ENCODE results near the gene BMERB1.
"Not testable (repeated sequence)": the region's sequence is repeated elsewhere in the genome, so short reads cannot be mapped to it uniquely, and the experiment has no call there.

Gene BMERB1

DNA sequence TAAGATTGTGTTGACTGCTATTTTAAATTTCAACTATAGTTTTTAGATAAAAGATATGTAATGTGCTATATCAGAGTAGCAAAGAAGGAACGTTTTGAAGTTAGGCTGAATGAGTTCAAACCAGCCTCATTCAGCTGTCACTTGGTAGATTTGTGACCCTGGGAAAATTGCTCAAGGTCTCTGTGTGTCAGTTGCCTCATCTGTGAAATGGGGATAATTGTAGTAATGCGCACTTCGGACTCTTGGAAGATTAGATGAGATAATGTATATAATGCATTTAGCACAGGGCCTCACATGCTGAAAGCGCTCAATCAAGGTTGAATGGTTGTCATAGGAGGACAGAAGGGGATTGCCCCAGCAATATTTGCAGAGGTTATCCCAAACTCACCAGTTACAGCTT, 4.7 kb downstream of the BMERB1 start:
- no peak for DNase-seq (ENCODE audit: low read depth)
- TF ChIP-seq, protein P1, sequence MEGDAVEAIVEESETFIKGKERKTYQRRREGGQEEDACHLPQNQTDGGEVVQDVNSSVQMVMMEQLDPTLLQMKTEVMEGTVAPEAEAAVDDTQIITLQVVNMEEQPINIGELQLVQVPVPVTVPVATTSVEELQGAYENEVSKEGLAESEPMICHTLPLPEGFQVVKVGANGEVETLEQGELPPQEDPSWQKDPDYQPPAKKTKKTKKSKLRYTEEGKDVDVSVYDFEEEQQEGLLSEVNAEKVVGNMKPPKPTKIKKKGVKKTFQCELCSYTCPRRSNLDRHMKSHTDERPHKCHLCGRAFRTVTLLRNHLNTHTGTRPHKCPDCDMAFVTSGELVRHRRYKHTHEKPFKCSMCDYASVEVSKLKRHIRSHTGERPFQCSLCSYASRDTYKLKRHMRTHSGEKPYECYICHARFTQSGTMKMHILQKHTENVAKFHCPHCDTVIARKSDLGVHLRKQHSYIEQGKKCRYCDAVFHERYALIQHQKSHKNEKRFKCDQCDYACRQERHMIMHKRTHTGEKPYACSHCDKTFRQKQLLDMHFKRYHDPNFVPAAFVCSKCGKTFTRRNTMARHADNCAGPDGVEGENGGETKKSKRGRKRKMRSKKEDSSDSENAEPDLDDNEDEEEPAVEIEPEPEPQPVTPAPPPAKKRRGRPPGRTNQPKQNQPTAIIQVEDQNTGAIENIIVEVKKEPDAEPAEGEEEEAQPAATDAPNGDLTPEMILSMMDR (IDR thresholded peaks at IDR 0.05; ENCODE audit: control insufficient read depth, extremely low read depth, insufficient read depth) = no peak
- H3K4me3 ChIP-seq (ENCODE audit: low read depth, low read length) = no peak overlapping the region

DNA sequence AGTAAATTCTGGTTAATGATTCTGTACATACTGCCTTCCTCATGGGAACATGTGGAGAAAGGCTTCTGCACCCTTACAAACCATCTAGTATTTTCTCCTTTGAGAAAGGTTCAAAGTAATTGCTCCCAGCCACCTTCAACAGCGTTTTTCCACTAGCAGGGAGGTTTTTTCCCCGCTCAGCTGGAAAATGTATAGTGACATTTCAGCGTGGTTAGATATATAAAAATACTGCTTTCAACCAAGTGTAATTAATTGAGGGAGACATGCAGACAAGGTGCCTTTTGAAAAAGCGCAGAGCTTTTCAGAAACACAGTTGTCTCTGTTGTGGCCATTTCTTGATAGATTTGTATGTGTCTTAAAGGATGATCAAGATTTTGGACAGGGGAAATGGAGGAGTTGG, 5.1 kb downstream of the BMERB1 start:
- DNase-seq (ENCODE audit: low read depth) = no peak
- TF ChIP-seq, protein P1 (IDR thresholded peaks at IDR 0.05; ENCODE audit: control insufficient read depth, extremely low read depth, insufficient read depth) = no peak
- no peak overlapping the region for H3K4me3 ChIP-seq (ENCODE audit: low read depth, low read length)

- H3K4me3 ChIP-seq (ENCODE audit: low read depth, low read length) = no peak overlapping the region
- DNase-seq (ENCODE audit: low read depth) = no peak
- TF ChIP-seq, protein P1 (IDR thresholded peaks at IDR 0.05; ENCODE audit: control insufficient read depth, extremely low read depth, insufficient read depth) = no peak
These were observed 6.5 kb downstream of the BMERB1 start for GRCh38 chr16:15440852-15441251.

GRCh38 chr16:15442140-15442539, 7.8 kb downstream of the BMERB1 start:
- DNase-seq (ENCODE audit: low read depth) = peak; percentile 63
- not testable (repeated sequence) for H3K4me3 ChIP-seq (ENCODE audit: low read depth, low read length)

DNA sequence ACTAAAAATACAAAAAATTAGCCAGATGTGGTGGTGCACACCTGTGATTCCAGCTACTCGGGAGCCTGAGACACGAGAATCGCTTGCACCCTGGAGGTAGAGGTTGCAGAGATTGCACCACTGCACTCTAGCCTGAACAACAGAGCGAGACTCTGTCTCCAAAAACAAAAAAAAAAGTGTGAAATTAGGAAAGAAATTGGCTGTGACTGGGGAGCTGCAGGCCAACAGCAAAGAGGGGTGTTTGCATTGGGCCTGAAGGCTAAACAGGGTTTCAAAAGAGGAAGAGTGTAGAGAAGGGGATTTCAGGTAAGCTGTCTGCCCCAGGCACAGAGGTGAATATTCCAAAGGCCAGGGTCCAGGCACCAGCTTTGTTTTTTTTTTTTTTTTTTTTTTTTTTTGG, 9.4 kb downstream of the BMERB1 start:
- no peak for DNase-seq (ENCODE audit: low read depth)
- no peak overlapping the region for H3K4me3 ChIP-seq (ENCODE audit: low read depth, low read length)
- TF ChIP-seq, protein P1 (IDR thresholded peaks at IDR 0.05; ENCODE audit: control insufficient read depth, extremely low read depth, insufficient read depth) = no peak

GRCh38 chr16:15444264-15444663, 9.9 kb downstream of the BMERB1 start:
- TF ChIP-seq, protein P1 (IDR thresholded peaks at IDR 0.05; ENCODE audit: control insufficient read depth, extremely low read depth, insufficient read depth) = no peak
- H3K4me3 ChIP-seq (ENCODE audit: low read depth, low read length) = no peak overlapping the region
- no peak for DNase-seq (ENCODE audit: low read depth)

- TF ChIP-seq, protein P1 (IDR thresholded peaks at IDR 0.05; ENCODE audit: control insufficient read depth, extremely low read depth, insufficient read depth) = no peak
- H3K4me3 ChIP-seq (ENCODE audit: low read depth, low read length) = no peak overlapping the region
- no peak for DNase-seq (ENCODE audit: low read depth)
These were observed 11.1 kb downstream of the BMERB1 start for GRCh38 chr16:15445450-15445849.

All from LNCaP clone FGC (cell line).